ENCODE measurements around the gene DHTKD1.
A peak's percentile ranks its signal among the peaks of the same experiment; 100 is the strongest.

Gene DHTKD1

GRCh38 chr10:12048547-12048946 lies 20.2 kb upstream of the DHTKD1 start:
- H3K9me2 ChIP-seq (ENCODE audit: low read depth, low read length), result no peaks in the 10 kb centered on the region
- H3K4me2 ChIP-seq (ENCODE audit: low read length), result no peak overlapping the region
- no peaks in the 10 kb centered on the region for H3K79me2 ChIP-seq (ENCODE audit: insufficient read depth, low read length)
- no peak for TF ChIP-seq EZH2 (IDR thresholded peaks at IDR 0.05; ENCODE audit: borderline replicate concordance, low read length)
- TF ChIP-seq, protein P1, sequence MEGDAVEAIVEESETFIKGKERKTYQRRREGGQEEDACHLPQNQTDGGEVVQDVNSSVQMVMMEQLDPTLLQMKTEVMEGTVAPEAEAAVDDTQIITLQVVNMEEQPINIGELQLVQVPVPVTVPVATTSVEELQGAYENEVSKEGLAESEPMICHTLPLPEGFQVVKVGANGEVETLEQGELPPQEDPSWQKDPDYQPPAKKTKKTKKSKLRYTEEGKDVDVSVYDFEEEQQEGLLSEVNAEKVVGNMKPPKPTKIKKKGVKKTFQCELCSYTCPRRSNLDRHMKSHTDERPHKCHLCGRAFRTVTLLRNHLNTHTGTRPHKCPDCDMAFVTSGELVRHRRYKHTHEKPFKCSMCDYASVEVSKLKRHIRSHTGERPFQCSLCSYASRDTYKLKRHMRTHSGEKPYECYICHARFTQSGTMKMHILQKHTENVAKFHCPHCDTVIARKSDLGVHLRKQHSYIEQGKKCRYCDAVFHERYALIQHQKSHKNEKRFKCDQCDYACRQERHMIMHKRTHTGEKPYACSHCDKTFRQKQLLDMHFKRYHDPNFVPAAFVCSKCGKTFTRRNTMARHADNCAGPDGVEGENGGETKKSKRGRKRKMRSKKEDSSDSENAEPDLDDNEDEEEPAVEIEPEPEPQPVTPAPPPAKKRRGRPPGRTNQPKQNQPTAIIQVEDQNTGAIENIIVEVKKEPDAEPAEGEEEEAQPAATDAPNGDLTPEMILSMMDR (IDR thresholded peaks at IDR 0.05; ENCODE audit: low read length), result no peak
- H4K20me1 ChIP-seq (ENCODE audit: insufficient read depth, low read length), result no peaks in the 10 kb centered on the region
- no peak overlapping the region for H3K27ac ChIP-seq (ENCODE audit: low read depth, low read length, poor library complexity, severe bottlenecking)
- H3K9ac ChIP-seq (ENCODE audit: low read length), result no peak overlapping the region
- H3K36me3 ChIP-seq (ENCODE audit: insufficient read depth, low read length), result no peaks in the 10 kb centered on the region
- no peaks in the 10 kb centered on the region for H3K27me3 ChIP-seq (ENCODE audit: insufficient read depth, low read length)
- H3F3A ChIP-seq (ENCODE audit: insufficient read depth, low read length), result peaks cover 10% of the 10 kb centered on the region; the same call in 1 of the 2 replicates
- no peaks in the 10 kb centered on the region for H3K9me3 ChIP-seq (ENCODE audit: low read length)
- peaks cover 39% of the 10 kb centered on the region for H3K4me1 ChIP-seq (ENCODE audit: insufficient read depth, low read length, severe bottlenecking)
- no peak overlapping the region for H2AFZ ChIP-seq (ENCODE audit: low read length)
- no peak overlapping the region for H3K4me3 ChIP-seq (ENCODE audit: low read depth, low read length, poor library complexity, severe bottlenecking)

DNA sequence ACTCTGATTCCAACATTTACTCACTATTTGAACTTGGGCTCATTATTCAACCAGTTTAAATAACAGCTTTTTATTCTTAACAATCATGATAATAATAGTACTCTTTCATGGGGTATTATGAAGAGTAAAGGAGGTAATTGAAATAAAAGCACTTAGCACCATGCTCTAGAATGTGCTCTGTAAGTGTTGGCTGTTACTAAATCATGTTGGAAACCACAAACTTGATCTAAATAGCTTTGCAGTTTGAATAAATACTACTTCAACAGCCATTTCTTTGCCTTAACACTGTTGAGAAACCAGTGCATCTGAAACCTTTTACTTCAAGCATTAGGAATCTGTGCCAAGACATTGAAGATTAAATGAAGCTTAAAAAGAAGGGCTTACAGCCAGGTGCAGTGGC lies 18.2 kb upstream of the DHTKD1 start:
- Histone ChIP-seq H3K27me3 (ENCODE audit: insufficient read depth, low read length) (no peaks in the 10 kb centered on the region), H4K20me1 (ENCODE audit: insufficient read depth, low read length) (no peaks in the 10 kb centered on the region), H3F3A (ENCODE audit: insufficient read depth, low read length) (0 out of 2 replicates have a peak, but pooled peaks cover 1% of the 10 kb centered on the region), H3K4me1 (ENCODE audit: insufficient read depth, low read length, severe bottlenecking) (peaks cover 36% of the 10 kb centered on the region), H3K27ac (ENCODE audit: low read depth, low read length, poor library complexity, severe bottlenecking) (peak overlapping the region; percentile 70), H3K9me2 (ENCODE audit: low read depth, low read length) (no peaks in the 10 kb centered on the region), H3K4me3 (ENCODE audit: low read depth, low read length, poor library complexity, severe bottlenecking) (no peak overlapping the region), H3K9ac (ENCODE audit: low read length) (no peak overlapping the region), H2AFZ (ENCODE audit: low read length) (no peak overlapping the region), H3K4me2 (ENCODE audit: low read length) (no peak overlapping the region), H3K36me3 (ENCODE audit: insufficient read depth, low read length) (no peaks in the 10 kb centered on the region), H3K79me2 (ENCODE audit: insufficient read depth, low read length) (no peaks in the 10 kb centered on the region), H3K9me3 (ENCODE audit: low read length) (no peaks in the 10 kb centered on the region)
- TF ChIP-seq, protein P1 (IDR thresholded peaks at IDR 0.05; ENCODE audit: low read length), result no peak
- no peak for TF ChIP-seq EZH2 (IDR thresholded peaks at IDR 0.05; ENCODE audit: borderline replicate concordance, low read length)

- Histone ChIP-seq H2AFZ (ENCODE audit: low read length) (peak overlapping the region; percentile 72), H3K4me3 (ENCODE audit: low read depth, low read length, poor library complexity, severe bottlenecking) (no peak overlapping the region), H3K27ac (ENCODE audit: low read depth, low read length, poor library complexity, severe bottlenecking) (peak overlapping the region; percentile 70), H3K4me2 (ENCODE audit: low read length) (no peak overlapping the region; the same call in 1 of the 2 replicates), H3K9me3 (ENCODE audit: low read length) (no peaks in the 10 kb centered on the region), H3F3A (ENCODE audit: insufficient read depth, low read length) (no peaks in the 10 kb centered on the region), H3K79me2 (ENCODE audit: insufficient read depth, low read length) (no peaks in the 10 kb centered on the region), H4K20me1 (ENCODE audit: insufficient read depth, low read length) (no peaks in the 10 kb centered on the region), H3K27me3 (ENCODE audit: insufficient read depth, low read length) (no peaks in the 10 kb centered on the region), H3K9me2 (ENCODE audit: low read depth, low read length) (no peaks in the 10 kb centered on the region), H3K36me3 (ENCODE audit: insufficient read depth, low read length) (no peaks in the 10 kb centered on the region), H3K9ac (ENCODE audit: low read length) (no peak overlapping the region; the same call in 1 of the 2 replicates), H3K4me1 (ENCODE audit: insufficient read depth, low read length, severe bottlenecking) (peaks cover 36% of the 10 kb centered on the region)
- TF ChIP-seq, protein P1 (IDR thresholded peaks at IDR 0.05; ENCODE audit: low read length), result no peak
- no peak for TF ChIP-seq EZH2 (IDR thresholded peaks at IDR 0.05; ENCODE audit: borderline replicate concordance, low read length)
These were observed 17.5 kb upstream of the DHTKD1 start for GRCh38 chr10:12051241-12051640.

Data from OCI-LY1 (cell line).